GM19025 (cell line): ENCODE measurements around the gene LAMA5.

Source experiments
- ATAC-seq: cut with Tn5 transposase; IDR thresholded peaks from one replicate; pipeline ENCODE4 v1.9.1; 2021; ENCODE audit warnings: mild to moderate bottlenecking, low read depth, moderate library complexity; ENCODE audit not compliant: unreplicated experiment

The LAMA5 gene

DNA sequence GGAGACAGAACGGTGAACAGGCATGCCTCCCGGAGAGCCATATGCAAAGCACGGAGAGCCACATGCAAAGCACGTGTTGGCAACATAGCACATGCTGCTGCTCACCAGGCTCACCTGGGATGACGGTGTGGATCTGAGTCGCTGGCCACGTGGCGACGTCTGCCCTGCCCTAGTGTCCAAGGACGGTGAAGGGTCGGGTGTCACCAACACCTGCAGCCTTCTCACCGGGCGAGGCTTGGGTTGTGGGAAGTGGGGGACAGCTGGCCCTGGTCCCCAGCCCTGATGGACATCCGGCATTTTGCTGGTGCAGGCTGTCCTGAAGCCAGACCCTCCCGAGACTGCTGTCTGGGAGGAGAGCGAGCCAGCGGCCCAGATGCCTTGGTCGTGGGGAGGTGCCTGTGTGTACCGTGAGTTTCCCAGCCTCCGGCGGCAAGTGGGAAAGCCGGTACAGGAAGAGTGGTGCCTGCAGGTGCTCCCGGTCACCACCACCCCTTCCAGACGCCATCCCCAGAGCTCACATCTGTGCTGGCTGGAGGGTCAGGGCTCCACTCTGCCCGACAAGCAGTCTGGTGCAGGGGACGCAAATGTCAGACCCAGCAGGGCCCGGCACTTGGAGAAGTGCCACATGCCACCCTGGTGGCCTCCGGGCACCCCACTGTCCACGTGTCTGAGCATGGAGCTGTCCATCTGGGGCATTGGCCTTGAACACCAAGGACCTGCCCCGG is 70.2 kb downstream of the LAMA5 start:
- no peak for ATAC-seq

DNA sequence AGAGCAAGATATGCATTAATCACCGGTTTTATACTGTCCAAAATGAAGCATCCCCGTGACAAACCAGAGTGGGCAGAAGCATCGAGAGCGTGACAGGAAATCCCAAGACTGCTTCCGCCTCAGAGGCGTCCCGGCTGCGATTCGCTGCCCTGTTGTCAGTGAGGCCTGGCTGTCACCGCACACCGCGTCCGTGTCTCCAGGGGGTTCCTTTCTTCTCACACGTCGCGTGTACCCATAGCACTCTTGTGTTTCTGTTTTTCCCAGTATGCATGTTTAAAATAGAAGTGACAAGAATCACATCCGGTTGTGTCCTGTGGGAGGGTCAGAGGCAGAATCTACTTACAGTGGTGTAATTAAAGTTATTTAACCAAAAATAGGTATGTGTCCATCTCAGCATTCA is 72.6 kb downstream of the LAMA5 start:
- ATAC-seq = no peak

DNA sequence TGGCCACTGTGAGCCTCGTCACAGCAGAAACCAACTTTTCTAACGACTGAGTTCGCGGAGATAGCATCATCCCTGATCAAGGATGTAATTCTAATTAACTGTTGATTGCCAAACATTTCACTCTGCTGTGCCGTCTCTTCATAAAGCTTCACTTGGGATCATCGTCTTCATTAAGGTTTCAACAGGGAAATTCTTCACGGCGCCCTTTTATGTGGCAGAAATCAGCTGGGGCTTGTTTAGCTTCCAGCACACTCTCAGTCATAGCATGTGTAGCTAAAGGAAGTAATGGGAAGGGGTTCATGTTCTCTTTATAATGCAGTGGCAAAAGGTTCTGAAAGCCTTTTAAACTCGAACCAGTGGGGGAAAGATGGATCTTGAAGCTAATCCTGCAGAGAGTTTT is 73.2 kb downstream of the LAMA5 start:
- ATAC-seq = no peak

DNA sequence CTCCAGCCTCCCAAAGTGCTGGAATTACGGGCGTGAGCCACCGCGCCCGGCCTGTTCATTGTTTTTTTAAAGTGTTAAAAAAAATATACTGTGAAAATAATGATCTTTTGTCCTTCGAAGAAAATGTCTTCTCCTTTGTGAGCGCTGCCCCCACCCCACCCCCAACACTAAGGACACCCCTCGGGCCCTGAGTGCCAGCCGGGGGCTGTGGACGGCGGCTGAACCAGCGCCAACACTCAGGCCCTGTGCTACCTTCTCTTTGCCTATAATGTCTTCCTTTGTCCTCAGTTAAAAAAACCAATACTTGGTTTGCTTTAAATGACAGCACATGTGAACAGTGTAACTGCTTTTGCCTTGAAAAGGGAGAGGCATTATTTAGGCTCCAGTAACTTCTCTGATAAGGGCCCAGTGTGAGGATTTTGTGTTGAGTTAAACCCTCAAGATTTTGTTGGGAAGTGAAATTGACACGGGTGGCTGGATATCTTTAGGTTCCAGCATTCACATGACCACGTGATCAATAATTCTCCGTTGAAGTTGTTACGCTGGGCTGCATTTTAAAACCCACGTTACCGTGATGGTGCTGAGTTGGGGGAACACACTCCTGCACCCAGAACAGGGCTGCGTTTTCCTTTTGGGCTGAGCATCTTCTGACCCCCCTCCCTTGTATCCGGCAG is 73.9 kb downstream of the LAMA5 start:
- no peak for ATAC-seq

DNA sequence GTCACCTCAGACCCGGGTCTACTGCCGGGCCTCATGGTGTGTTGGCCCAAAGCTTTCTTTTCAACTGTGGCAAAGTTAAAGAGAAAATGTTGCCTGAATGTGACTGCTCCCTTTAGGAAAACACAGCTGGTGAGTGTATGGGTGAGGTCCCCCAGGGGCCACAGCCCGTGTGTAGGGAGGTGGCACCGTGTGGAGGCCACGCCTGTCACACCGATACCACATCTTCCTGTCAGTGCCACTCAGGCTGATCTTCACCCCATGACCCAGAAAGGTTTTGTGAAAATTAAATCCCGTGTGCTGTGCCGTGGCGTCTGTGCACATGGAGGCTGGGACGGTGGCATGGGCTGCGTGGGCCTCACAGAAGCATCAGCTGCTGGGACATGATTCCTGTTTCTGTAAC is 75.0 kb downstream of the LAMA5 start:
- ATAC-seq = no peak

DNA sequence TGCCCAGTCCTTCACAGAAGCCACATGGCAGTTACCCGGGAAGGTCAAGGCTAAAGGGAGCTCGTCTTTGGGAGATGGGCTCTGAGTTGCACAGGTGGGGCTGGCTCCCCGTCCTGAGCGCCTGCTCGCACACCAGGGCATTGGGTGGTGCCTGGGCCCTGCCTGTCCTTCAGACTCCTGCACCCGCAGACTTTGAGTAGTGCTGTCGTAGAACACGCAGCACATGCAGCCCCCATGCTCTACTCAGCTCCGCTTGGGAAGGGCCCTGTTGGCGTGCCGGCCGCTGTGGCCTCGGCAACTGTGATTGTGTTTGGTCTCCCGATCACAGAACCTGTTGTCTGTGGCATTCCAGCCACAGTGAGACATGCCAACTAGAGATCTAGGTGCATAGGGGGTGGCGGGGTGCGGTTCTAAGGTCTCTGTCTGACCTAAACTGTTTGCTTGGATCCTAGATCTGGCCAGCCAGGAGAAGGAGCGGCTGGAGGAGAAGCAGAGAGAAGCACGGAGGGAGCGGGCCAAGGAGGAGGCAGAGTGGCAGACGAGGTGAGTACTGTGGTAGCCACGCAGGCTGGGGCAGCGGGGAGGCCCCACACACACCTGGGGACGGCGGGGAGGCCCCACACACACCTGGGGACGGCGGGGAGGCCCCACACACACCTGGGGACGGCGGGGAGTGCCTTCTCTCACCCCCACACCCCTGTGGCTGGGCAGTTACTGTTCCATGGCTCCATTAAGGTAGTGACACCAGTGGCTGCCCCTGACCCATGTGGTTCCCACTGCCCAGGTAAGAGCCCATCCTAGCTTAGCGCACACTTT is 75.7 kb downstream of the LAMA5 start:
- ATAC-seq = no peak

DNA sequence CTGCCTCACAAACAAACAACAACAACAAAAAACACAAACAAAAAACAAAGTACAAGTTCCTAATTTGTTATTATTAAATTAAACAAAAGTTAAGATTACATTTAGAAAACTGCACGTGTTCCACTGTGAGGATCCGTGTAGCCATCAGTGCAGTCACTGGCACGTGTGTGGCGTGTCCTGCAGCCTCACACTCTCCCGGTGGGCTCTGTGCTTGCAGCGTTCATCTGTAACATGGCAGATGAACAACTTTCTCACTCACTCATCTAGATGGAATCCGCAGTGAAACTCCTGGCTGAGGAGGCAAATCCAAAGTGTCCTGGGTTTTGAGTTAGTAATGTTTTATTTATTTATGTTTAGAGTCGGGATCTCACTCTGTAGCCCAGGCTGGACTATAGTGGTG is 77.2 kb downstream of the LAMA5 start:
- ATAC-seq = no peak

DNA sequence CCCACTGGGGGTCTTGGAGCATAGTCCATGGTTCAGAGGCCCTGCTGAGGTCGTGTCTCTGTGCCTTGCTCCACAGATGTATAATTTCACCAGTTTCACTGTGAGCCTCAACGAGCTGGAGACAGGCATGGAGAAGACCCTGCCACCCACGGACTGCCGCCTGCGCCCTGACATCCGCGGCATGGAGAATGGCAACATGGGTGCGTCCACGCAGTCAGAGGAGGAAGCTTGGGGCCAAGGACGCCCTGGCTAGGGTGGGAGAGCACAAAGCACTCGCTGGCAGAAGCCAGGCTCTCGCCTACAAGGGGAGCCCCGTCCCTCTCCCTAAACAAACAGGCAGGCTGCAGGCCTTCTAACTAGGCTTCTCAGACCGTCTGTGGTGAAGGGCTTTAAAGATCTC is 78.0 kb downstream of the LAMA5 start:
- ATAC-seq = no peak

DNA sequence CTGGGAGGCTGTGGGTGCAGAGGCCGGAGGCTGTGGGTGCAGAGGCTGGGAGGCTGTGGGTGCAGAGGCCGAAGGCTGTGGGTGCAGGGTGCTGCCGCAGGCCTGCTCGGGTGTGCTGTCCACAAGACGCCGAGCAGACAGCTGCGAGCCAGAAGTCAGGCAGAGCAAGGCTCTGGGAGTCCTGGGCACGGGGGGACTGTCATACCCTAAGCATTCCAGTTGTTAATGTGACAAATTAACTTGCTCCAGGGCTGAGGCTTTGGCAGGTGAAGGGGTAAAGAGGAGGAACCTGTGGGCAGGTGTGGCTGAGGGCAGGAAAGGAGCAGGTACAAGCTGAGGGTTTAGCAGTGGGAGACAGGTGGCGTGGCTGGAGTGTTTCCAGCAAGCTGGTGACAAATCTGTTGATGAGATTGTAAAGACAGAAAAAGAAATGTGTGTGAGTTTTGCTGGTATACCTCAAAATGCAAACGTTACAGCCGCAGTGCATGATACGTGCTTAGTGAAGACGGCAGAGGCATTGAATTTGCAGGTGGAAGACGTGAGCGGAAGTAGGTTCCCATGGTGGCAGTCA is 78.5 kb downstream of the LAMA5 start:
- ATAC-seq = no peak

DNA sequence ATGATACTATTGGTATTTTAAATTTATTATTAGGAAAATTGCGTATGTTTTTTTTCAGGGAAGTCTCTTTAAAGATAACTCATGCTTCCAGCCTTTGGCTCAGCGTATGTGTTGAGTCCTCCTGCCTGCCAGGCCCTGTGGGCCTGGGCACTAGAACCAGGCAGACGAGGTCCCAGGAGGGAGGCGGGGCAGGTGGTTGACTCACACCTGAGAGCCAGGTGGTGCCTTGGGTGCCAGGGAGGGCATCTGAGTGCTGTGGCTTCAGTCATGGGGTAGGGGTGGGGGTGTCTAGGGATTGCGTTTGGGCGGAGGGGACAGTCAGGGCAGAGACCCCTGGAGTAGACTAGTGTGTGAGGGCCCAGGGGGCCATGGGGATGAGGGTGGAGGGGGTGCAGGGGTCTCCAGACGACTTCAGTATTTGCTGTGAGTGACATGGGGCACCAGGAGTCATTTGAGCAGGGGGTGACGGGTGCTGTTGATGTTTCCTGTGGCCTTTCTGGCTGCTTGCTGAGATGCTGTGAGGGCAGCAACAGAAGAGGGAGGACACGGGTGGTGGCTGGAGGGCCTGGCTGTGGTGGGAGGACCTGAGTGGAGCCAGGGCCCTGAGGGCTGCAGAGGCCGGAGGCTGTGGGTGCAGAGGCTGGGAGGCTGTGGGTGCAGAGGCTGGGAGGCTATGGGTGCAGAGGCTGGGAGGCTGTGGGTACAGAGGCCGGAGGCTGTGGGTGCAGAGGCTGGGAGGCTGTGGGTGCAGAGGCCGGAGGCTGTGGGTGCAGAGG is 79.2 kb downstream of the LAMA5 start:
- no peak for ATAC-seq

DNA sequence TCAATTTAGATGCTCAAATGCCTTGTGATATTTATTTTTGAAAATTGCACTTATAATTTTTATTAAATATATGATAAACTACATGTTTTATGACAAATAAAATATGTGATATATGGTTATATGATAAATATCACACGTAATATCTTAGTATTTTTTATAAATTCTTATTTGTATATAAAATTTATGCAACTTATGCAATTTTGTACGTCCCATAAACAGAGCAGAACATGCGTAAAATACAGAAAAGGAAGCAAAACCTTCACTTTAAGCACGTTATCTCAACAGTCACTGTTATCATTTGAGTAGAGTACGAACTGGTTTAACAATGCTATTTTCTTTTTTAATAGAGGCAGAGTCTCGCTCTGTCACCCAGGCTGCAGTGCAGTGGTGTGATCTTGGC is 80.0 kb downstream of the LAMA5 start:
- no peak for ATAC-seq

DNA sequence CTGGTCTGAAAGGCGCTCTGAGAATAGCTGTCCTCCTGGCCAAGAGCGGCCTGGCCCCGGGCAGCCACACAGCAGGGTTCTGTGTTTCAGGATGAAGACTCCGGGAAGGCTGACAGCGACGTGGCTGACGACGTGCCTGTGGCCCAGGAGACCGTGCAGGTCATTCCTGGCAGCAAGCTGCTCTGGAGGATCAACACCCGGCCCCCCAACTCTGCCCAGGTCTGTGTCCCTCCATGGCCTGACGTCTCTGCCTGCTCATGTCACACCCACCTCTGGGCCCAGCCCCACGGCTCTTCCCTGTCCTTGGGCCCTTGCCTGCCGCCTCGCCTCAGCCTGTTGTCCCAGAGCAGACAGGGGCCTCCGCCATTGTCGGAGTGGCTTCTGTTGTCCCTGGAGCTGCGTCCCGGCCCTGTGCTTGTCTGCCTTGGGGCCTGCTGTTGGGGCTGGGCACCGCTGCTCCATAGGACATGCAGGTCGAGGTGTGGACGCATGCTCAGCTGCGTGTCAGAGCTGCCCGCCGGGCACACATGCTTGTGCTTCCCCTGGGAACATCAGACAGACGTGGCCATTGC is 80.5 kb downstream of the LAMA5 start:
- no peak for ATAC-seq

DNA sequence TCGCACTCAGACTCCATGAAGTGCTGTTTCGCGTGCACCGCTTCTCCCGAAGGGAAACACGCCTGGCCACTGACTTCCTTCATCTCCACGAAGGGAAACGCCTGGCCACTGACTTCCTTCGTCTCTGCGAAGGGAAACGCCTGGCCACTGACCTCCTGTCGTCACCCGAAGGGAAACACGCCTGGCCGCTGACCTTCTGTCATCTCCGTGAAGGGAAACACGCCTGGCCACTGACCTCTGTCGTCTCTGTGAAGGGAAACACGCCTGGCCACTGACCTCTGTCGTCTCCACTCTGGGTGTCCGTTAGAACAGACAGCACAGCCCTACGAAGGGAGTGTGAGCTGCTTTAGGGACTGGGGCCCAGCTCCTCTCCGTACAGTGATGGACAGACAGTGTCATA is 81.4 kb downstream of the LAMA5 start:
- ATAC-seq = no peak

DNA sequence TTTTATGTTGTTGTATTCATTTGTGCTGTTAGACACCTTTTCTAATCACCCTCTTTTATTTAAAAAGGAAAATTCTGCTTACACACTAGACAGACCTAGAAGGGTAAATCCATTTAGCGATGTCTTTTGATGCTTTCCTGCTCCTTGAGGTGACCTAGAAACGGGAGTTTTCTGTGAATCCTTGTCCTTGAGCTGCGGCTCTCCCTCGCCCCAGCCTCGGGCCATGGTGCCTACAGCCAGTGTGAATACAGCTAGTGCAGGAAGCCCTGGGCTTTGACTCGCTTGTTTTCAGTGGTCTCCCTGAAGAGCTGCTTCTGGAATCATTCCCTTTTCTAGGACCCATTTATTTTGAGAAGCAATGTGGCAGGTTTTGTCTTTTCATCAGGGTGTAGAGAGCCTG is 82.0 kb downstream of the LAMA5 start:
- no peak for ATAC-seq

DNA sequence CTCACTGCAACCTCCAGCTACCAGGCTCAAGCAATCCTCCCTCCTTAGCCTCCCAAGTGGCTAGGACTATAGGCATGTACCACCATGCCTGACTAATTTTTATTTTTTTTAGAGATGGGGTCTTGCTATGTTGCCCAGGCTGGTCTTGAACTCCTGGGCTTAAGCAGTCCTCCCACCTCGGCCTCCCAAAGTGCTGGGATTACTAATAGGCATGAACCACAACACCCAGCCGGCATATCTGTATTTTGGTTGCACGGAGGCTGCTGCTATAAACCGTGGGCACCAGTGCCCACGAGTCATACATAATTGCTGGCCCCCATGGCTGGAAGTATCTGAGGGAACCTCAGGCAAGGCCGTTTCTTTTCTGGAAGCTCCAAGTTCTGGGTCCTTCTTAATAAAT is 82.7 kb downstream of the LAMA5 start:
- no peak for ATAC-seq

DNA sequence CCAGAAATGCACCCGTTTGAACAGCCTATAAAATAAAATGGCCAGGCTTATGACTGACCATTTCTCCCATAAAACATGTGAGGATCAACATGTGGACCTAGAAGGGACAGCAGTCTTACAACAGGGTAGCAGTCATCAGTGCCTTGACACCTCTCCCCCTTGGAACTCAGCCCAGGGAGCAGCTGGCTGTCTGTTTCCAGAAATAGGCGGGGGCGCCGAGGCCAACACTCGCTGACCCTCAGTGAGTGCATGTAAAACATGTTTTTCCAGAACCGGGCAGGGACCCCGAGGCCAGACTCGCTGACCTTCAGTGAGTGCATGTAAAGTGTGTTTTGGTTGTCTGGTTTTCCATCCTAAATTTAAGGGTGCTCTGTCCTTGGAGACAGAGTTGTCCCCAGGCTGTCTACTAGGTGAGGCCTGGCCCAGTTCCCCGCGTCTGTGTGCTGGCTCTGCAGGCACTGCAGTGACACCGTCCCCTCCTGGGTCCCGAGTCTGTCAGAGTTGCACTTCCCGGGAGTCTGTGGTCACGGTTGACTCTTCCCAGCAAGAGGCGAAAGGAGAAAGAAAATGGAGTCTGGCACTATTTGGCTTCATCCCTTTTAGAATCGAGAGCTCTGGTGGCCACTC is 84.1 kb downstream of the LAMA5 start:
- no peak for ATAC-seq

DNA sequence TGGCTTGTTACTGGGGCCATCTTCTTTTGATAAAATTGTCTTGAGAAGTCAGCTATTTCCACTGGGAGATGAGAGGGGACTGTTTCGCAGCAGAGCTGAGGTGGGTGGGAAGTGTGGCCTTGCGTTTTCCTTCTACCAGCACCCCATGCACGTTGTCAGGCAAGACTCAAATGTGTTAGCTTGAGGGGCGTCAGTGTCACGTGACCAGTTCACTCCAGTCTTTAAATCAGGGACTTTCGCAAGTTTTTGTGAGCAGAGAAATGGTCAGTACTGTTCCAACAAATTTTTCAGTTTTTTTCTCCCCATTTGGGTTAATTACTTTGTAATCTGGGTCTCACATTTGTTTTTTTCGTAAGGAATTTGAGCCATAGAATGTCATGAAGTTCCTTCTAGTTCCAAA is 85.0 kb downstream of the LAMA5 start:
- ATAC-seq = no peak

DNA sequence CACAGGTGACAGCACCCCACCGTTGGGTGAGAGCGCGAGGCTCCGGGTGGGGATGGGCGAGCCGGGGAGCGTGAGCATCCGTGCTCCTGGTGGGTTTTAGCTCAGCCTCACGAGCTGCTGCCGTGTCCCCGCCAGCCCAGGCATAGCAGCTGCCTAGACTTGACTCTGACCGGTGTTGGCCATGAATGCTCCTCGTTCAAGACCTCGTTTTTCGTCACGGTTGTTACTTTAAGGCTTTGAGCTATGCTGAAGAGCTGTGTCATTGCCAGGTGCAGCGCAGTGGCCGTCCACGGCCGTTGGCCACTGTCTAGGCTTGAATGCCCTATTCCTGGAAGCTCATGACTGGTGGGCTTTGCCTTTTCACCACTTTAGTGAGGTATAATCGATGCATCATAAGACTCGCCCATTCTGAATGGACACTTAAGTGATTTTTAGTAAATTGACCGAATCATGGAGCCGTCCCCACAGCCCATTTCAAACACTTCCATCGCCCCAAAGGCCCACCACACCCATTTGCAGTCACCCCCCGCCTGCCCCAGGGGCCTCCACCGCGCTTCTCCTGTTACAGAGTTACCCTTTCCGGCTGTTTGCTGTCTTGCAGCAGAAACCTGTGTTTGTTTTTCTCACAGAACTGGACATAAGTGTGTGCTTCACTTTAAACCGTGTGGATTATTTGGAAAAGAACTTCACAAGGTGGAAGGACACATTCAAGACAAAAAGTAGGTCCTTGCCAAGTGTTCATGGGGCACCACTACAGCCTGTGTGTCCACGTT is 85.8 kb downstream of the LAMA5 start:
- ATAC-seq = no peak

DNA sequence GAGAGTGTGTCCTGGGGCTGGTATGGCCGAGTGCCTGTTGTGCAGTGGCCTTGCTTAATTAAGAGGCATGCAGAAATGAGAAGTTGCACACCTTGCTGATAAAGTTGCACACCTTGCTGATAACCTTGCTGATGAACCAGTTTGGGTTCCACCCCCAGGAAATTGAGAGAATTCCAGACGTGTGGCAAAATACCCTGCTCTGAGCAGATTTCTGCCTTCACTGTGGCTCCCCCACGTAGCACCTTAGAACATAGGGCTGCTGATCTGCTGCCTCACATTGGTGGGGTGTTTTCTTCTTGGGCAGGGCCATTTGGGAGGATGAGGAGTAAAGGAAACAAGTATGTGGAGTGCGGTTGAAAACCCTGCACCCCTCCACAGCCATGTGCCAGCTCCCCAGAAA is 86.8 kb downstream of the LAMA5 start:
- ATAC-seq = no peak
